SK-N-SH treated with all-trans-retinoic acid at 6 μM for 48 hours (cell line): Measurements from ENCODE around the gene CFDP1.
A peak's percentile ranks its signal among the peaks of the same experiment; 100 is the strongest.

Experiments used
- ATAC-seq: fragments of 200-7000 bp; cut with Tn5 transposase; 3 replicates; pipeline ENCODE4 v1.9.1; 2020; ENCODE audit warnings: mild to moderate bottlenecking, moderate library complexity
- ARNTL ChIP-seq: fragments of 450-650 bp; formaldehyde crosslinking; IDR thresholded peaks from 2 replicates; pipeline ENCODE4 v1.5.0; 2020; ENCODE audit warnings: low read depth, mild to moderate bottlenecking, moderate library complexity, borderline replicate concordance
- BACH2 ChIP-seq: fragments of 250-450 bp; sonication (Bioruptor Pico); IDR thresholded peaks from 2 replicates; pipeline ENCODE4 v1.9.0; 2021; ENCODE audit warnings: mild to moderate bottlenecking, borderline replicate concordance
- CSDC2 ChIP-seq: fragments of 250-450 bp; sonication (Bioruptor Pico); IDR thresholded peaks from 2 replicates; pipeline ENCODE4 v1.5.0; 2020; ENCODE audit warnings: mild to moderate bottlenecking, moderate library complexity
- CSRNP3 ChIP-seq: fragments of 250-450 bp; sonication (Bioruptor Pico); IDR thresholded peaks from 2 replicates; pipeline ENCODE4 v1.5.1; 2021; ENCODE audit warnings: mild to moderate bottlenecking, moderate library complexity
- ESRRG ChIP-seq: fragments of 250-450 bp; sonication (Bioruptor Pico); IDR thresholded peaks from 2 replicates; pipeline ENCODE4 v1.6.1; 2021; ENCODE audit warnings: mild to moderate bottlenecking
- GLIS3 ChIP-seq: fragments of 250-450 bp; sonication (Bioruptor Pico); IDR thresholded peaks from 2 replicates; pipeline ENCODE4 v1.5.0; 2020; ENCODE audit warnings: mild to moderate bottlenecking, moderate library complexity
- ISL1 ChIP-seq: fragments of 250-450 bp; sonication (Bioruptor Pico); IDR thresholded peaks from 2 replicates; pipeline ENCODE4 v2.1.2; 2022; ENCODE audit warnings: mild to moderate bottlenecking, moderate library complexity
- OSR1 ChIP-seq: fragments of 250-450 bp; sonication (Bioruptor Pico); IDR thresholded peaks from 2 replicates; pipeline ENCODE4 v1.8.0; 2022; ENCODE audit warnings: moderate library complexity, mild to moderate bottlenecking, inconsistent platforms
- PPARA ChIP-seq: fragments of 250-450 bp; sonication (Bioruptor Pico); IDR thresholded peaks from 2 replicates; pipeline ENCODE4 v1.5.0; 2020; ENCODE audit warnings: mild to moderate bottlenecking, borderline replicate concordance
- RARB ChIP-seq: fragments of 250-450 bp; sonication (Bioruptor Pico); IDR thresholded peaks from 2 replicates; pipeline ENCODE4 v1.8.0; 2021; ENCODE audit warnings: mild to moderate bottlenecking, moderate library complexity
- SNAI2 ChIP-seq: fragments of 250-450 bp; sonication (Bioruptor Pico); IDR thresholded peaks from 2 replicates; pipeline ENCODE4 v1.5.0; 2020; ENCODE audit warnings: mild to moderate bottlenecking, moderate library complexity
- TCF4 ChIP-seq: fragments of 250-450 bp; sonication (Bioruptor Pico); IDR thresholded peaks from 2 replicates; pipeline ENCODE4 v1.8.0; 2021; ENCODE audit warnings: mild to moderate bottlenecking, moderate library complexity, borderline replicate concordance
- TOX ChIP-seq: fragments of 250-450 bp; sonication (Bioruptor Pico); IDR thresholded peaks from 2 replicates; pipeline ENCODE4 v1.8.0; 2021; ENCODE audit warnings: mild to moderate bottlenecking, moderate library complexity, borderline replicate concordance
- ZC3H10 ChIP-seq: fragments of 250-450 bp; sonication (Bioruptor Pico); IDR thresholded peaks from 2 replicates; pipeline ENCODE4 v1.5.1; 2021; ENCODE audit warnings: mild to moderate bottlenecking, moderate library complexity
- ZFP3 ChIP-seq: fragments of 250-450 bp; sonication (Bioruptor Pico); IDR thresholded peaks from 2 replicates; pipeline ENCODE4 v1.5.0; 2020; ENCODE audit warnings: mild to moderate bottlenecking, moderate library complexity
- ZFP30 ChIP-seq: fragments of 450-650 bp; formaldehyde crosslinking; IDR thresholded peaks from 2 replicates; pipeline ENCODE4 v1.5.0; 2022; ENCODE audit warnings: mild to moderate bottlenecking, moderate library complexity
- ZNF565 ChIP-seq: fragments of 450-650 bp; formaldehyde crosslinking; conservative IDR thresholded peaks from 2 replicates; pipeline ENCODE4 v1.5.0; 2020; ENCODE audit warnings: low read depth, mild to moderate bottlenecking, moderate library complexity
- ZNF70 ChIP-seq: fragments of 450-650 bp; formaldehyde crosslinking; IDR thresholded peaks from 2 replicates; pipeline ENCODE4 v1.5.0; 2020; ENCODE audit warnings: mild to moderate bottlenecking, moderate library complexity
- ZNF8 ChIP-seq: fragments of 450-650 bp; formaldehyde crosslinking; IDR thresholded peaks from 2 replicates; pipeline ENCODE4 v1.5.0; 2020; ENCODE audit warnings: mild to moderate bottlenecking, moderate library complexity
- TF ChIP-seq, protein P1 (sequence below): fragments of 250-450 bp; sonication (Bioruptor Pico); IDR thresholded peaks from 2 replicates; pipeline ENCODE4 v1.5.1; 2020; ENCODE audit warnings: low read depth, mild to moderate bottlenecking, moderate library complexity
- TF ChIP-seq, protein P2 (sequence below): fragments of 250-450 bp; sonication (Bioruptor Pico); IDR thresholded peaks from 2 replicates; pipeline ENCODE4 v1.5.0; 2020; ENCODE audit warnings: mild to moderate bottlenecking, moderate library complexity
- TF ChIP-seq, protein P3 (sequence below): fragments of 250-450 bp; sonication (Bioruptor Pico); IDR thresholded peaks from 2 replicates; pipeline ENCODE4 v1.8.0; 2020; ENCODE audit warnings: mild to moderate bottlenecking, moderate library complexity, borderline replicate concordance
- TF ChIP-seq, protein P4 (sequence below): fragments of 250-450 bp; sonication (Bioruptor Pico); IDR thresholded peaks from 2 replicates; pipeline ENCODE4 v1.8.0; 2021; ENCODE audit warnings: low read depth, mild to moderate bottlenecking, moderate library complexity, borderline replicate concordance

CFDP1 gene

GRCh38 chr16:75306099-75306762 is 127.1 kb downstream of the CFDP1 start:
- TF ChIP-seq, protein P1, sequence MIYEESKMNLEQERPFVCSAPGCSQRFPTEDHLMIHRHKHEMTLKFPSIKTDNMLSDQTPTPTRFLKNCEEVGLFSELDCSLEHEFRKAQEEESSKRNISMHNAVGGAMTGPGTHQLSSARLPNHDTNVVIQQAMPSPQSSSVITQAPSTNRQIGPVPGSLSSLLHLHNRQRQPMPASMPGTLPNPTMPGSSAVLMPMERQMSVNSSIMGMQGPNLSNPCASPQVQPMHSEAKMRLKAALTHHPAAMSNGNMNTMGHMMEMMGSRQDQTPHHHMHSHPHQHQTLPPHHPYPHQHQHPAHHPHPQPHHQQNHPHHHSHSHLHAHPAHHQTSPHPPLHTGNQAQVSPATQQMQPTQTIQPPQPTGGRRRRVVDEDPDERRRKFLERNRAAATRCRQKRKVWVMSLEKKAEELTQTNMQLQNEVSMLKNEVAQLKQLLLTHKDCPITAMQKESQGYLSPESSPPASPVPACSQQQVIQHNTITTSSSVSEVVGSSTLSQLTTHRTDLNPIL (CRISPR knock-in tag) = 0 out of 2 replicates have a peak, but pooled peaks have one; percentile 6
- TF ChIP-seq ZFP3 (CRISPR knock-in tag) = no peak
- ATAC-seq = no peak; the same call in 1 of the 3 replicates

- peak; percentile 95 for ATAC-seq
- TF ChIP-seq ZNF8 (CRISPR knock-in tag) (no peak), ZFP30 (CRISPR knock-in tag) (no peak), TCF4 (CRISPR knock-in tag) (peak; percentile 52; the same call in 1 of the 2 replicates), GLIS3 (CRISPR knock-in tag) (no peak), ISL1 (peak; percentile 78), RARB (CRISPR knock-in tag) (no peak), ZC3H10 (CRISPR knock-in tag) (no peak), BACH2 (CRISPR knock-in tag) (no peak), ZFP3 (CRISPR knock-in tag) (no peak), SNAI2 (CRISPR knock-in tag) (peak; percentile 55; the same call in 1 of the 2 replicates), ESRRG (CRISPR knock-in tag) (no peak), TOX (CRISPR knock-in tag) (no peak), CSDC2 (CRISPR knock-in tag) (peak; percentile 45; the same call in 1 of the 2 replicates), ARNTL (CRISPR knock-in tag) (no peak), OSR1 (CRISPR knock-in tag) (no peak), PPARA (CRISPR knock-in tag) (no peak), ZNF565 (CRISPR knock-in tag) (no peak), CSRNP3 (CRISPR knock-in tag) (no peak), ZNF70 (CRISPR knock-in tag) (no peak)
- TF ChIP-seq, protein P2, sequence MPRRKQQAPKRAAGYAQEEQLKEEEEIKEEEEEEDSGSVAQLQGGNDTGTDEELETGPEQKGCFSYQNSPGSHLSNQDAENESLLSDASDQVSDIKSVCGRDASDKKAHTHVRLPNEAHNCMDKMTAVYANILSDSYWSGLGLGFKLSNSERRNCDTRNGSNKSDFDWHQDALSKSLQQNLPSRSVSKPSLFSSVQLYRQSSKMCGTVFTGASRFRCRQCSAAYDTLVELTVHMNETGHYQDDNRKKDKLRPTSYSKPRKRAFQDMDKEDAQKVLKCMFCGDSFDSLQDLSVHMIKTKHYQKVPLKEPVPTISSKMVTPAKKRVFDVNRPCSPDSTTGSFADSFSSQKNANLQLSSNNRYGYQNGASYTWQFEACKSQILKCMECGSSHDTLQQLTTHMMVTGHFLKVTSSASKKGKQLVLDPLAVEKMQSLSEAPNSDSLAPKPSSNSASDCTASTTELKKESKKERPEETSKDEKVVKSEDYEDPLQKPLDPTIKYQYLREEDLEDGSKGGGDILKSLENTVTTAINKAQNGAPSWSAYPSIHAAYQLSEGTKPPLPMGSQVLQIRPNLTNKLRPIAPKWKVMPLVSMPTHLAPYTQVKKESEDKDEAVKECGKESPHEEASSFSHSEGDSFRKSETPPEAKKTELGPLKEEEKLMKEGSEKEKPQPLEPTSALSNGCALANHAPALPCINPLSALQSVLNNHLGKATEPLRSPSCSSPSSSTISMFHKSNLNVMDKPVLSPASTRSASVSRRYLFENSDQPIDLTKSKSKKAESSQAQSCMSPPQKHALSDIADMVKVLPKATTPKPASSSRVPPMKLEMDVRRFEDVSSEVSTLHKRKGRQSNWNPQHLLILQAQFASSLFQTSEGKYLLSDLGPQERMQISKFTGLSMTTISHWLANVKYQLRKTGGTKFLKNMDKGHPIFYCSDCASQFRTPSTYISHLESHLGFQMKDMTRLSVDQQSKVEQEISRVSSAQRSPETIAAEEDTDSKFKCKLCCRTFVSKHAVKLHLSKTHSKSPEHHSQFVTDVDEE (CRISPR knock-in tag) = no peak
- TF ChIP-seq, protein P3, sequence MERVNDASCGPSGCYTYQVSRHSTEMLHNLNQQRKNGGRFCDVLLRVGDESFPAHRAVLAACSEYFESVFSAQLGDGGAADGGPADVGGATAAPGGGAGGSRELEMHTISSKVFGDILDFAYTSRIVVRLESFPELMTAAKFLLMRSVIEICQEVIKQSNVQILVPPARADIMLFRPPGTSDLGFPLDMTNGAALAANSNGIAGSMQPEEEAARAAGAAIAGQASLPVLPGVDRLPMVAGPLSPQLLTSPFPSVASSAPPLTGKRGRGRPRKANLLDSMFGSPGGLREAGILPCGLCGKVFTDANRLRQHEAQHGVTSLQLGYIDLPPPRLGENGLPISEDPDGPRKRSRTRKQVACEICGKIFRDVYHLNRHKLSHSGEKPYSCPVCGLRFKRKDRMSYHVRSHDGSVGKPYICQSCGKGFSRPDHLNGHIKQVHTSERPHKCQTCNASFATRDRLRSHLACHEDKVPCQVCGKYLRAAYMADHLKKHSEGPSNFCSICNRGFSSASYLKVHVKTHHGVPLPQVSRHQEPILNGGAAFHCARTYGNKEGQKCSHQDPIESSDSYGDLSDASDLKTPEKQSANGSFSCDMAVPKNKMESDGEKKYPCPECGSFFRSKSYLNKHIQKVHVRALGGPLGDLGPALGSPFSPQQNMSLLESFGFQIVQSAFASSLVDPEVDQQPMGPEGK (CRISPR knock-in tag) = peak; percentile 6; the same call in 1 of the 2 replicates
- TF ChIP-seq, protein P4, sequence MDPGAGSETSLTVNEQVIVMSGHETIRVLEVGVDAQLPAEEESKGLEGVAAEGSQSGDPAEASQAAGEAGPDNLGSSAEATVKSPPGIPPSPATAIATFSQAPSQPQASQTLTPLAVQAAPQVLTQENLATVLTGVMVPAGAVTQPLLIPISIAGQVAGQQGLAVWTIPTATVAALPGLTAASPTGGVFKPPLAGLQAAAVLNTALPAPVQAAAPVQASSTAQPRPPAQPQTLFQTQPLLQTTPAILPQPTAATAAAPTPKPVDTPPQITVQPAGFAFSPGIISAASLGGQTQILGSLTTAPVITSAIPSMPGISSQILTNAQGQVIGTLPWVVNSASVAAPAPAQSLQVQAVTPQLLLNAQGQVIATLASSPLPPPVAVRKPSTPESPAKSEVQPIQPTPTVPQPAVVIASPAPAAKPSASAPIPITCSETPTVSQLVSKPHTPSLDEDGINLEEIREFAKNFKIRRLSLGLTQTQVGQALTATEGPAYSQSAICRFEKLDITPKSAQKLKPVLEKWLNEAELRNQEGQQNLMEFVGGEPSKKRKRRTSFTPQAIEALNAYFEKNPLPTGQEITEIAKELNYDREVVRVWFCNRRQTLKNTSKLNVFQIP = no peak
- TF ChIP-seq, protein P1 (CRISPR knock-in tag) = peak; percentile 10; the same call in 1 of the 2 replicates
Measured at GRCh38 chr16:75305364-75306098, 127.8 kb downstream of the CFDP1 start.
